NCI-H510A treated with DMSO at 0.1 percent for 48 hours (cell line): ENCODE measurements around the gene PIH1D2.
"Not testable (repeated sequence)": the region's sequence is repeated elsewhere in the genome, so short reads cannot be mapped to it uniquely, and the experiment has no call there.

Source experiments
- DNase-seq: peaks from one replicate; lab custom pipeline; 2025; lab: John Stamatoyannopoulos, UW

Gene PIH1D2

GRCh38 chr11:112073941-112074811 is at the start of gene PIH1D2, which contains the start of gene NKAPD1:
Gene PIH1D2, minus strand, starts transcription at chr11:112074017. Its CDS starts 843 bp downstream, at chr11:112073174.
Gene NKAPD1, plus strand, starts transcription at chr11:112074299. Its CDS starts 1,276 bp downstream, at chr11:112075575.
- peak; percentile 81 for DNase-seq

- no peak for DNase-seq
Measured at GRCh38 chr11:112123129-112123528, 49.3 kb upstream of the PIH1D2 start.

- no peak for DNase-seq
Measured at GRCh38 chr11:112121981-112122615, 48.3 kb upstream of the PIH1D2 start.

GRCh38 chr11:112118176-112118575 is 44.4 kb upstream of the PIH1D2 start:
- DNase-seq = no peak

- no peak for DNase-seq
Measured at GRCh38 chr11:112115386-112115785, 41.6 kb upstream of the PIH1D2 start.

GRCh38 chr11:112114460-112114859 is 40.6 kb upstream of the PIH1D2 start:
- no peak for DNase-seq

- peak; percentile 78 for DNase-seq
Measured at GRCh38 chr11:112113539-112114457, 40.0 kb upstream of the PIH1D2 start.

- DNase-seq = no peak
Measured at GRCh38 chr11:112106070-112106469, 32.3 kb upstream of the PIH1D2 start.

GRCh38 chr11:112103446-112103845 is 29.6 kb upstream of the PIH1D2 start:
- DNase-seq = no peak

- DNase-seq = no peak
Measured at GRCh38 chr11:112100462-112100861, 26.6 kb upstream of the PIH1D2 start.

- no peak for DNase-seq
Measured at GRCh38 chr11:112097734-112098528, 24.1 kb upstream of the PIH1D2 start.

- no peak for DNase-seq
Measured at GRCh38 chr11:112096194-112096593, 22.4 kb upstream of the PIH1D2 start.

- DNase-seq = not testable (repeated sequence)
Measured at GRCh38 chr11:112095302-112095701, 21.5 kb upstream of the PIH1D2 start.

GRCh38 chr11:112087212-112087611 is 13.4 kb upstream of the PIH1D2 start:
- DNase-seq = no peak

GRCh38 chr11:112086422-112087191 is 12.8 kb upstream of the PIH1D2 start, which contains the start of the genes SDHD and TIMM8B:
Gene SDHD, plus strand, starts transcription at chr11:112086873. Its CDS starts 35 bp downstream, at chr11:112086908.
Gene TIMM8B, minus strand, starts transcription at chr11:112086756. Its CDS starts 33 bp downstream, at chr11:112086723.
- DNase-seq = peak; percentile 97

- DNase-seq = no peak
Measured at GRCh38 chr11:112085822-112086421, 12.1 kb upstream of the PIH1D2 start.

GRCh38 chr11:112082729-112083128 is 8.9 kb upstream of the PIH1D2 start:
- DNase-seq = no peak

- DNase-seq = no peak
Measured at GRCh38 chr11:112062923-112063322, 10.9 kb downstream of the PIH1D2 start.

- no peak for DNase-seq
Measured at GRCh38 chr11:112058103-112058502, 15.7 kb downstream of the PIH1D2 start.

- no peak for DNase-seq
Measured at GRCh38 chr11:112057170-112057569, 16.6 kb downstream of the PIH1D2 start.
